Panc1 (cell line): ENCODE data around the gene PPIL6. TPM values are rescaled to one million over a fixed set of nuclear protein-coding genes. Genes with fewer than 3 reads are reported as not detected.

ENCODE experiments used
- ATAC-seq: fragments of 200-7000 bp; cut with Tn5 transposase; 2 replicates; pipeline ENCODE4 v1.9.1; 2020; ENCODE audit warnings: mild to moderate bottlenecking, moderate library complexity
- BruUV-seq: library from RNA; stranded (reverse); fragments of 400-500 nt; replicated peaks from 2 replicates; lab custom pipeline; 2021; lab: Mats Ljungman, UMichigan
- CTCF ChIA-PET: fragments of 300-600 bp; sonication (Branson Sonifier 250); formaldehyde crosslinking; loops from one replicate; lab custom pipeline; 2022; ENCODE audit warnings: antibody characterized with exemption; lab: Charles Lee
- POLR2A ChIA-PET: fragments of 300-600 bp; sonication (Branson Sonifier 250); formaldehyde crosslinking; loops from one replicate; lab custom pipeline; 2022; ENCODE audit warnings: antibody characterized with exemption; lab: Charles Lee
- DNase-seq: peaks from one replicate; pipeline ENCODE4 v3.0.0-alpha.2; 2010; ENCODE audit warnings: low read depth, low spot score
- H3K27ac ChIP-seq: 2 replicates; pipeline ENCODE4 v1.5.1; 2011; ENCODE audit warnings: mild to moderate bottlenecking, low read length, inconsistent platforms
- H3K27me3 ChIP-seq: fragments of 200-500 bp; sonication (Bioruptor generic); 2 replicates; pipeline ENCODE4 v1.6.0; 2014; ENCODE audit warnings: low read length, inconsistent platforms; ENCODE audit not compliant: control insufficient read depth, insufficient read depth
- H3K36me3 ChIP-seq: fragments of 200-500 bp; sonication (Bioruptor generic); 2 replicates; pipeline ENCODE4 v1.5.1; 2014; ENCODE audit warnings: inconsistent platforms, mild to moderate bottlenecking, low read length, moderate library complexity; ENCODE audit not compliant: control insufficient read depth, insufficient read depth
- H3K4me1 ChIP-seq: 2 replicates; pipeline ENCODE4 v1.5.1; 2011; ENCODE audit warnings: inconsistent platforms, mild to moderate bottlenecking, low read length, moderate library complexity; ENCODE audit not compliant: control insufficient read depth, insufficient read depth
- H3K4me3 ChIP-seq, 2 experiments: 2 replicates each; pipeline ENCODE4 v1.5.1; 2011 to 2012; ENCODE audit warnings: low read depth in 2 of 2, low read length in 2 of 2, mild to moderate bottlenecking in 2 of 2, inconsistent platforms in 1 of 2, moderate library complexity in 1 of 2
- H3K9me3 ChIP-seq: fragments of 200-500 bp; sonication (Bioruptor generic); 2 replicates; pipeline ENCODE4 v1.5.1; 2014; ENCODE audit warnings: low read depth, mild to moderate bottlenecking, inconsistent platforms, low read length, moderate library complexity; ENCODE audit not compliant: control insufficient read depth, insufficient read depth
- CTCF ChIP-seq: fragments of 450-650 bp; IDR thresholded peaks from 2 replicates; pipeline ENCODE4 v1.5.1; 2017; ENCODE audit warnings: mild to moderate bottlenecking
- POLR2AphosphoS5 ChIP-seq: IDR thresholded peaks from 2 replicates; pipeline ENCODE4 v1.6.1; 2012; ENCODE audit warnings: mild to moderate bottlenecking, low read depth, low read length, moderate library complexity
- REST ChIP-seq, 2 experiments: IDR thresholded peaks; 2 replicates each; pipeline ENCODE4 v1.6.1; 2011 to 2012; ENCODE audit warnings: low read depth in 2 of 2, control low read depth in 1 of 2, low read length in 1 of 2, mild to moderate bottlenecking in 1 of 2, moderate library complexity in 1 of 2; ENCODE audit not compliant: insufficient read depth in 1 of 2
- SIN3A ChIP-seq: IDR thresholded peaks from 2 replicates; pipeline ENCODE4 v1.6.1; 2012; ENCODE audit warnings: low read depth, mild to moderate bottlenecking, low read length, moderate library complexity, borderline replicate concordance; ENCODE audit not compliant: insufficient read depth
- TCF7L2 ChIP-seq: IDR thresholded peaks from 2 replicates; pipeline ENCODE4 v1.6.1; 2011; ENCODE audit warnings: mild to moderate bottlenecking, low read depth, low read length, inconsistent platforms
- in situ Hi-C: cut with HindIII; loops from 2 replicates; pipeline ENCODE4 v1.10.0; 2016; ENCODE audit warnings: low sequenced_read_pairs, low pct_unique_long_range_greater_than_20kb
- intact Hi-C: fragments of 100-400 bp; cut with micrococcal nuclease; formaldehyde crosslinking; loops from one replicate; pipeline ENCODE4 v1.10.0; 2022; ENCODE audit not compliant: unreplicated experiment
- total RNA-seq: library from RNA; stranded (reverse); gene quantifications from one replicate; pipeline ENCODE4 v1.2.1, GENCODE V29; 2021; ENCODE audit not compliant: unreplicated experiment

PPIL6 gene
- total RNA-seq, 1 experiment from 2014 or later, result 2.2 TPM

GRCh38 chr6:109417646-109418045, 22.8 kb downstream of the PPIL6 start:
- in situ Hi-C loops, result no loop called here
- Histone ChIP-seq H3K9me3 (no peaks in the 10 kb centered on the region), H3K4me1 (peaks cover 11% of the 10 kb centered on the region), H3K27me3 (no peaks in the 10 kb centered on the region), H3K36me3 (no peaks in the 10 kb centered on the region), H3K4me3 (no peak overlapping the region), H3K27ac (no peak overlapping the region)
- TF ChIP-seq POLR2AphosphoS5, result no peak
- no peak for TF ChIP-seq REST (IDR thresholded peaks at IDR 0.05; ENCODE audit: insufficient read depth in 1 of 2, low read depth in 2 of 2, low read length in 1 of 2)
- TF ChIP-seq SIN3A, result no peak
- TF ChIP-seq CTCF, result no peak
- TF ChIP-seq TCF7L2, result no peak
- intact Hi-C loops, result no loop called here
- ATAC-seq, result no peak
- ChIA-PET POLR2A (no interaction called here), CTCF (no interaction called here)
- no TSS peak for BruUV-seq
- DNase-seq, result no peak

- no peaks in the 10 kb centered on the region; the same call in 1 of the 2 replicates for H3K27me3 ChIP-seq
- no TSS peak for BruUV-seq
- ATAC-seq (no peak), DNase-seq (no peak)
- no peak overlapping the region for H3K4me3 ChIP-seq
- TF ChIP-seq REST (IDR thresholded peaks at IDR 0.05; ENCODE audit: insufficient read depth in 1 of 2, low read depth in 2 of 2, low read length in 1 of 2), result no peak
- no peak for TF ChIP-seq CTCF
- no peak for TF ChIP-seq POLR2AphosphoS5
- no peak for TF ChIP-seq TCF7L2
- no peak for TF ChIP-seq SIN3A
- intact Hi-C loops (no loop called here), in situ Hi-C loops (no loop called here)
- no peak overlapping the region for H3K27ac ChIP-seq
- H3K4me1 ChIP-seq, result no peaks in the 10 kb centered on the region
- ChIA-PET CTCF (no interaction called here), POLR2A (no interaction called here)
- H3K36me3 ChIP-seq, result no peaks in the 10 kb centered on the region
- H3K9me3 ChIP-seq, result no peaks in the 10 kb centered on the region
Measured at GRCh38 chr6:109411034-109411433, 29.4 kb downstream of the PPIL6 start.
